Pulmonary artery endothelial cell (primary cell): ENCODE measurements around the gene ROBO1. TPM values are rescaled to one million over a fixed set of nuclear protein-coding genes. Genes with fewer than 3 reads are reported as not detected.

Source experiments
- DNase-seq: peaks from one replicate; pipeline ENCODE4 v3.0.0-alpha.2; 2011; ENCODE audit warnings: low read depth, low spot score
- total RNA-seq: library from RNA; depleted of rRNA; stranded (reverse); fragments of >200 nt; gene quantifications from 2 replicates; pipeline ENCODE4 v1.2.3, GENCODE V29; 2014

The ROBO1 gene
- total RNA-seq, 1 donor from 2014 or later, result 26.4 TPM

- DNase-seq, result no peak
These were observed 597.8 kb downstream of the ROBO1 start for GRCh38 chr3:79170021-79170420.

- DNase-seq, result no peak
These were observed 600.0 kb downstream of the ROBO1 start for GRCh38 chr3:79167651-79168416.

GRCh38 chr3:79162653-79163052, 605.1 kb downstream of the ROBO1 start:
- DNase-seq, result no peak

- no peak for DNase-seq
These were observed 605.9 kb downstream of the ROBO1 start for GRCh38 chr3:79161941-79162340.

- no peak for DNase-seq
These were observed 607.4 kb downstream of the ROBO1 start for GRCh38 chr3:79160421-79160820.

GRCh38 chr3:79159736-79160135, 608.1 kb downstream of the ROBO1 start:
- DNase-seq, result no peak

- DNase-seq, result no peak
These were observed 610.6 kb downstream of the ROBO1 start for GRCh38 chr3:79157191-79157590.

- no peak for DNase-seq
These were observed 612.9 kb downstream of the ROBO1 start for GRCh38 chr3:79154865-79155264.

- DNase-seq, result no peak
These were observed 619.0 kb downstream of the ROBO1 start for GRCh38 chr3:79148786-79149185.

GRCh38 chr3:79146024-79146423, 621.8 kb downstream of the ROBO1 start:
- no peak for DNase-seq

GRCh38 chr3:79140708-79141107, 627.1 kb downstream of the ROBO1 start:
- DNase-seq, result no peak

GRCh38 chr3:79139395-79140068, 628.3 kb downstream of the ROBO1 start:
- DNase-seq, result no peak

GRCh38 chr3:79125313-79125984, 642.3 kb downstream of the ROBO1 start:
- no peak for DNase-seq

- no peak for DNase-seq
These were observed 652.3 kb downstream of the ROBO1 start for GRCh38 chr3:79115458-79115857.

- no peak for DNase-seq
These were observed 653.9 kb downstream of the ROBO1 start for GRCh38 chr3:79113876-79114275.

GRCh38 chr3:79111375-79112052, 656.3 kb downstream of the ROBO1 start:
- no peak for DNase-seq

GRCh38 chr3:79109754-79110153, 658.0 kb downstream of the ROBO1 start:
- no peak for DNase-seq

GRCh38 chr3:79103307-79103706, 664.5 kb downstream of the ROBO1 start:
- DNase-seq, result no peak

- DNase-seq, result no peak
These were observed 669.7 kb downstream of the ROBO1 start for GRCh38 chr3:79097964-79098660.

GRCh38 chr3:79094654-79095053, 673.1 kb downstream of the ROBO1 start:
- no peak for DNase-seq

- no peak for DNase-seq
These were observed 681.3 kb downstream of the ROBO1 start for GRCh38 chr3:79086514-79086913.
